PFSK-1 (cell line): ENCODE data around the gene TLE3.

Source experiments
- FOXP2 ChIP-seq: optimal IDR thresholded peaks from 2 replicates; pipeline ENCODE3; 2011; ENCODE audit warnings: borderline replicate concordance, control low read depth, inconsistent platforms; ENCODE audit not compliant: insufficient read depth; ENCODE audit errors: extremely low read length, extremely low read depth
- POLR2AphosphoS5 ChIP-seq: IDR thresholded peaks from 2 replicates; pipeline ENCODE4 v1.6.1; 2012; ENCODE audit warnings: low read depth, mild to moderate bottlenecking, control low read depth, low read length, moderate library complexity
- REST ChIP-seq, 2 experiments: IDR thresholded peaks; 2 replicates each; pipeline versions ENCODE4 v1.6.1 to v1.8.0; 2011 to 2012; ENCODE audit warnings: low read depth in 2 of 2, low read length in 2 of 2, control low read depth in 1 of 2, inconsistent platforms in 1 of 2, mild to moderate bottlenecking in 1 of 2, moderate library complexity in 1 of 2; ENCODE audit not compliant: insufficient read depth in 1 of 2
- SIN3A ChIP-seq: IDR thresholded peaks from 2 replicates; pipeline ENCODE4 v1.6.1; 2012; ENCODE audit warnings: mild to moderate bottlenecking, low read length, moderate library complexity, borderline replicate concordance; ENCODE audit not compliant: insufficient read depth
- TAF1 ChIP-seq: IDR thresholded peaks from 2 replicates; pipeline ENCODE4 v1.6.1; 2012; ENCODE audit warnings: low read length, control low read depth, borderline replicate concordance; ENCODE audit not compliant: insufficient read depth

The TLE3 gene

DNA sequence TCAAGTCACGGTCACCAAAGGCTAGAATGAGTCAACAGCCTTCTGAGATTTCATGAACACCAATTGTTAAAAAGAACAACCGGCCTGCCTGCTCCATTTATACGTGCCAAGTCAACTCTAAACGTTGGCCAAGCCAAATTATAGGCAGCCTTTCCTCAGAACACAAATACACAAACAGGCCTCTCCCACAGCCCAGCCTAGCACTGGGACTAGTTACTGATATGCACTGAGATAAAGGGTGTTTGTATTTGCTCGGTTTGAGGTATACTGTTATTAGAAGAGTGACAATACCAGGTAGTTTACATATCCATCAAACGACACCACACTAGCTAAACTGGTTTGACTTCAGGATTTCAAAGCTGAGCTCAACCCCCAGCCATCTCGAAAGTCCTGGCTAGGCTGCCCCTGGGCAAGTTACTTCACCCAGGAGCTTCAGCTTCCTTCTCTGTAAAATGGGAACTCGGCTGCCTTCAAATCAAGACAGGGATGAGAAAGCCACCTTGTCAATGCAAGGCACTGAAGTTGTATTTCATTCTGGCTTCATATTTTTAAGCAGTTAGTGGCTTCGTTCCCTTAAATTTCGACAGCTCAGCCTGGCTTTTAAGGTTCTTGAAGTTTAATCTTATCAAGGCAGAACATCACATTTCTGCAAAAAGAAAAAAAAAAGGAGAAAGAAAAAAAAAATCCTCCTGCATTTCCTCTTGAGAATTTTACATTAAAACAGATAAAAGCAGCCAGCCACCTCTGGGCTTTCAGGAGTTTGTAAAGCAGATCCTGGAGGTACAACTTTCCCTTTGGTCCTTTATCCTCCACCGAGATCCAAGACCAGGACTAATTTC, 4.0 kb downstream of the TLE3 start:
- TF ChIP-seq POLR2AphosphoS5 (no peak), REST (IDR thresholded peaks at IDR 0.05; ENCODE audit: insufficient read depth in 1 of 2, low read depth in 2 of 2, low read length in 2 of 2) (no peak), FOXP2 (no peak)

DNA sequence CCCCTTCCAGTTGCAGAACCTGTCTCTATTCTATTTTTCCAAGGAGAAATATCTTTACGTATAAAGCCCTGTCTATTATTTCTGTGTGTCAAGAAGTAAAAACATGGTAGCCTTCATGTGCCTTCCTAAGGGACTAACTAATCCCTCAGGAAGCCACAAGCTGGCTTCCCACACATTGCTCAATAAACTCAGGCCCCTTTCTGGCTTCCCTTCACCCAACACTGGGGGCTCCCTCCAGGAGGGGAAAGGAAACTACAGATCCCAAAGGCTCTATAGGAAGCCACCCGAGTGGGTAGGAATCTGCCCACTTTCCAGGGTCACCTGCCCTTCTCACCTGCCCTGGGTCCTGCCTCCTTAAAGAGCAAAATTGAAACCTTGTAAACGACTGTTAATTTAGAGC, 4.6 kb downstream of the TLE3 start:
- TF ChIP-seq TAF1 (0 out of 2 replicates have a peak, but pooled peaks have one; percentile 6), FOXP2 (no peak), SIN3A (peak; percentile 51; the same call in 1 of the 2 replicates)

GRCh38 chr15:70092464-70093027, 5.2 kb downstream of the TLE3 start:
- no peak for TF ChIP-seq TAF1
- TF ChIP-seq REST (IDR thresholded peaks at IDR 0.05; ENCODE audit: insufficient read depth in 1 of 2, low read depth in 2 of 2, low read length in 2 of 2): no peak
- no peak for TF ChIP-seq POLR2AphosphoS5
- no peak for TF ChIP-seq SIN3A
- no peak for TF ChIP-seq FOXP2

- 0 out of 4 replicates have a peak, but pooled peaks of 1 of the 2 experiments have one; percentile 12 for TF ChIP-seq REST (IDR thresholded peaks at IDR 0.05; ENCODE audit: insufficient read depth in 1 of 2, low read depth in 2 of 2, low read length in 2 of 2)
- TF ChIP-seq SIN3A: 0 out of 2 replicates have a peak, but pooled peaks have one; percentile 36
- peak; percentile 33; the same call in 1 of the 2 replicates for TF ChIP-seq POLR2AphosphoS5
- no peak for TF ChIP-seq FOXP2
- 0 out of 2 replicates have a peak, but pooled peaks have one; percentile 25 for TF ChIP-seq TAF1
Observed at GRCh38 chr15:70091726-70092463, 5.8 kb downstream of the TLE3 start.

DNA sequence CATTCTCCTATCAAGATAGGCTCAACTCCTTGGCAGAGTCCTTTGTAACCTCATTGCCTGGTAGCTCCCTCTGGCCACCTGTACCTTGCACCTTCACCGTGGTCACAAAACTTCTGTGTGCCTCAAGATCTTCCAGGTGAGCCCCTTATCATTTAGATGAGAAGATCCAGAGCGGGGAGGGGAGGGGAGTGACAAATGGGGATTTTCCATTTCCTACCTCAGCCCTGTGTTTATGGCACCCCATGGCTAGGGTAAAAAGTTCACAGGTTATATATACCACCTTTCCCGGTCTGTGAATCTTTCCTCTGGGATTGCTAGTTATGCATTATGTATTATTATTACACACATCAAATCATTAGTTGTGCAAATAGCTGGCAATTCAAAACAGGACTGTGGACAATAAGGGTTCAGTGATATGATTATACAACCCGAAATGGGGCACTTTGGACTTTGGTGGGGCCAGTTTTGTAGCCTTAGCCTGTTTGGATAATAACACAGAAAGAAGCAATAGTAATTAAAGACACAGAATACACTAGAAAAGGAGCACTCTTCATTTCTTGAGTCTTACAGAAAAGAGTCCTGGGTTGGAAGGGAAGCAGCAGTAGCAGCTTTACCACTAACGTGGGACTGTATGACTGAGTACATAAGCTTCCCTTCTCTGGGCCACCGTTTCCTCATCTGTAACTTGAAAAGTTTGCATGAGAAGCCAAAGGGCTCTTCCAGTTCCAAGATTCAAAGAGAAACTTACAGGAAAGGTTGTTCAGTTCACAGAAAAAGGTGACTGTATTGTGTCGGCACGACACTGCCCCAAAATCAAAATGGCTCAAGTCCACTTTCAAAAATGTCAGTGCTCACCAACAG, 7.1 kb downstream of the TLE3 start:
- TF ChIP-seq FOXP2: no peak
- TF ChIP-seq REST (IDR thresholded peaks at IDR 0.05; ENCODE audit: insufficient read depth in 1 of 2, low read depth in 2 of 2, low read length in 2 of 2): no peak
- TF ChIP-seq TAF1: no peak
- no peak for TF ChIP-seq POLR2AphosphoS5
- TF ChIP-seq SIN3A: no peak
